ENCODE data around the gene CADPS.

CADPS gene

GRCh38 chr3:62723166-62723913 is 151.9 kb downstream of the CADPS start:
- TF ChIP-seq ZNF274 (IDR thresholded peaks at IDR 0.05; ENCODE audit: low read depth, low read length) = no peak
- H3K4me3 ChIP-seq (ENCODE audit: low read length) = no peak overlapping the region

GRCh38 chr3:62722344-62722743 is 152.9 kb downstream of the CADPS start:
- no peak for TF ChIP-seq ZNF274 (IDR thresholded peaks at IDR 0.05; ENCODE audit: low read depth, low read length)
- no peak overlapping the region for H3K4me3 ChIP-seq (ENCODE audit: low read length)

GRCh38 chr3:62718515-62719320 is 156.5 kb downstream of the CADPS start:
- no peak for TF ChIP-seq ZNF274 (IDR thresholded peaks at IDR 0.05; ENCODE audit: low read depth, low read length)
- no peak overlapping the region for H3K4me3 ChIP-seq (ENCODE audit: low read length)

DNA sequence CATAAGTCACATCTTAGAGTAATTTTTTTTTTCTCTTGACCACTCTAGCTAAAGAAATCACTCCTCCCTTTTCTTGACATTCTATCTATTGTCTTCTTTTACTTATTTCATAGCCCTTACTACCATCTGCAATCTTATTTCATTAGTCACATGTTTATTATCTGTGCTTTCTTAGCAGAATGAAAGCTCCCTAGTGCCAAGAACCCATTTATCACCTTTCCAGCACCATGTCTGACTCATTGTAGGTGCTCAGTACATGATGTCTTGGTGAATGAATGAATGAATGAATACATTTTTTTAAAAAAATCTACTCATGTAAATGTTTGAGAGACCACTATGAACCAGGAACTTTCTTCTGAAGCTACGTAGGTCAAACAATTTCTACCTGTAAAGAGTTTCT is 157.2 kb downstream of the CADPS start:
- H3K4me3 ChIP-seq (ENCODE audit: low read length) = no peak overlapping the region
- no peak for TF ChIP-seq ZNF274 (IDR thresholded peaks at IDR 0.05; ENCODE audit: low read depth, low read length)

- H3K4me3 ChIP-seq (ENCODE audit: low read length) = no peak overlapping the region
- TF ChIP-seq ZNF274 (IDR thresholded peaks at IDR 0.05; ENCODE audit: low read depth, low read length) = no peak
Measured at GRCh38 chr3:62712746-62713145, 162.5 kb downstream of the CADPS start.

- no peak for TF ChIP-seq ZNF274 (IDR thresholded peaks at IDR 0.05; ENCODE audit: low read depth, low read length)
- H3K4me3 ChIP-seq (ENCODE audit: low read length) = no peak overlapping the region
Measured at GRCh38 chr3:62710751-62711150, 164.5 kb downstream of the CADPS start.

- no peak for TF ChIP-seq ZNF274 (IDR thresholded peaks at IDR 0.05; ENCODE audit: low read depth, low read length)
- H3K4me3 ChIP-seq (ENCODE audit: low read length) = no peak overlapping the region
Measured at GRCh38 chr3:62708638-62709373, 166.4 kb downstream of the CADPS start.

DNA sequence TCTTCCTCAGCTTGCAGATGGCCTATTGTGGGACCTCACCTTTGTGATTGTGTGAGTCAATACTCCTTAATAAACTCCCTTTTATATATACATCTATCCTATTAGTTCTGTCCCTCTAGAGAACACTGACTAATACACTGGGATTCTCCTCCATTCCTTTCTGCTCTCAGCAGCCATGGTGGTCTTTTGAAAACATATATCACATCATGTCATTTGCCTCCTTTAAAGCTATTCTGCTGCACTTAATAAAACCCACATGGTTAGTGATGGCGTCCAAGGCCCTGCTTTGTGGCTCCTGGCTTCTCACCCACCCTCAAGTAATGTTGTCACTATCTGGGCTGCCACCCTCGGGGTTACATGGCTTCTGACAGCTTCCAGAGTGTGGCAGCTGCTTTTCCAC is 169.5 kb downstream of the CADPS start:
- no peak overlapping the region for H3K4me3 ChIP-seq (ENCODE audit: low read length)
- TF ChIP-seq ZNF274 (IDR thresholded peaks at IDR 0.05; ENCODE audit: low read depth, low read length) = no peak

DNA sequence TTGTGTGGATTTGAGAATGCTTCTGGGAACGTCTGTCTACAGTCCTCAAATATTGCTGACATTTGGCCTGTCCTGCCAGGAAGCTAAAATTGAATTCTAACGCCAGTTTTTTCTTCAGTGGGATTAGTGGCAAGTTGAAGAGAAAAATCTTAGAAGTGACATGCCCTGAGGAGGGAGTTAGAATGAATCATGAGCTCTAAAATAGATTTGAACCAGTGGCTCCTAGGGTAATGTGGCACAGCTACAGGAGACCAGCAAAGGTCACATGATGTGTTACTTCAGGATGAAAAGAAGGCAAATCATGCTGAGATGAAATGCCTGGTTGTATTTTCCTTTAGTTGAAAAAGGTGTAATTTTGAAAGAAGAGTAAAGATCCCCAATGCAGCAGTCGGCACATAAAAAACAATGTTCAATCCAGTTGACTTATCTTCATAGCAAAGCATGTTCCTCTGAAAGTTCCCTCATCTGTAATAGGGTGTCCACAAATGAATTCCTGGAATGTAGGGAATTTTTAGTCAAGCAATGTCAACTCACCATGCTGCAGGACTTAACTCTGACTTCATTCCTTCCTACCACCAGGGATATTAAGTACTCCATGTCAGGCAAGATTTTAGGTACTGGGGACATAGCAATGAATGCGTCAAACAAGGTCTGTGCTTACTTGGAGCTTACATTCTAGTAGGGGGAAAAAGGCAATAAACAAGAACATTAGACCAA is 171.6 kb downstream of the CADPS start:
- no peak for TF ChIP-seq ZNF274 (IDR thresholded peaks at IDR 0.05; ENCODE audit: low read depth, low read length)
- no peak overlapping the region for H3K4me3 ChIP-seq (ENCODE audit: low read length)

DNA sequence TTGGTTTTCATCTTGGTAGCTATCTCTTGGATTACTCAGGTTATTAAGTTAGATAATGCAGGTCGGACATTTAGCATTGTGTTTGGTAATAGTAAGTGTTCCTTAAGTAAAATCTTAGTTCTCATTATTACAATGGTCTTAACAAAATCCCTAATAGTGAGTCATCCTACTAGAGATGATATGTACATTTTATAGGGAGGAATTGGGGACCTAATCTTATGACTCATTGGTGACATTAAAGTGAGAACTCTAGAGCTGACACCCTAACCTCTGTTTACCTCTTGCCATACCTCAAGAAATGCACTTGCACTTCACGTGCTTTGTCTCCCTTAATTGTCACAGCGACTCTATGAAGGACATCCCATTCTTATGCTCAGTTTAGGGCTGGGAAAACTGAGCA is 174.9 kb downstream of the CADPS start:
- H3K4me3 ChIP-seq (ENCODE audit: low read length) = no peak overlapping the region
- no peak for TF ChIP-seq ZNF274 (IDR thresholded peaks at IDR 0.05; ENCODE audit: low read depth, low read length)

GRCh38 chr3:62699728-62700127 is 175.5 kb downstream of the CADPS start:
- H3K4me3 ChIP-seq (ENCODE audit: low read length) = no peak overlapping the region
- TF ChIP-seq ZNF274 (IDR thresholded peaks at IDR 0.05; ENCODE audit: low read depth, low read length) = no peak

DNA sequence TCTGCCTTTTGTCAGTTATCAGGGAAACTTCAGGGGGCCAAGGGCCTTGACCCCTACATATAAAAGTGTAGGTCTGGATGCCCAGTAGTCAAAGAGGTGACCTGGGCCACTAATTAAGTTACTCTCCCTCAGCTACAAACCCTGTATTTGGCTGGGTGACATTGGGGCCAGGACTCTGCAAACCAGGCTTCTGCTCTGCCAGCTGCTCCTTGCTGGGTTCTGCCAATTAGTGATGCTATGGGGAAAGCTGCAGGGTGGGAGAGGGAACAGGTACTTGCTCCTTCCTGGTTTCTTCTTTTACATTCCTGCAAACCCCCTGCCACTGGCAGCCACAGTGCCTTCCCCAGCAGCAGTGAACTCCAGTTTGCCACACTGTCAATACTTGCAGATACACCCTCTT is 179.2 kb downstream of the CADPS start:
- H3K4me3 ChIP-seq (ENCODE audit: low read length) = no peak overlapping the region
- TF ChIP-seq ZNF274 (IDR thresholded peaks at IDR 0.05; ENCODE audit: low read depth, low read length) = no peak

DNA sequence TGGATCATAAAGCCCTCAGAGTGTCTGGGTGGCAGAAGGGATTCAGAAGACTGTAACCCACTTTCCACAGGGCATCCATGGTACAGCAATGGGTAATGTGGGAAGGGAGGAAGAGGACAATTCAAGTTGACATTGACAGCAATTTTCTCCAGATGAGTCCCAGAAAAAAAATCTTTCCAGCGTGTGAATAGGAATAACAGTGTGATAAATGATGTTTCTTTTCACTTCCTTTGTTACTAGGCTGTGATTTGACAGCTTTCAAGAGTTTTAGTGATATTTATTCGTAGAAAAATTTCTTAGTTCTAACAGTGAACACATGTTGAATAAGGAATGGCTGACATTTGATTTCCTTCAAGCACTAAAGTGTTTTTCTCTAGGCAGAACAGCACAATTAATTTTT is 186.4 kb downstream of the CADPS start:
- H3K4me3 ChIP-seq (ENCODE audit: low read length) = no peak overlapping the region
- TF ChIP-seq ZNF274 (IDR thresholded peaks at IDR 0.05; ENCODE audit: low read depth, low read length) = no peak

- no peak for TF ChIP-seq ZNF274 (IDR thresholded peaks at IDR 0.05; ENCODE audit: low read depth, low read length)
- no peak overlapping the region for H3K4me3 ChIP-seq (ENCODE audit: low read length)
Measured at GRCh38 chr3:62688050-62688449, 187.2 kb downstream of the CADPS start.

Data from GM08714 (cell line).